GM23248 (cell line): ENCODE results near the gene TSPAN1. TPM values are rescaled to one million over a fixed set of nuclear protein-coding genes. Genes with fewer than 3 reads are reported as not detected.

Source experiments
- DNase-seq: peaks from one replicate; pipeline ENCODE4 v3.0.0-alpha.2; 2015
- H2AFZ ChIP-seq: fragments of 200-600 bp; sonication (generic); 2 replicates; pipeline ENCODE4 v1.6.1; 2016; ENCODE audit warnings: antibody characterized with exemption
- H3F3A ChIP-seq: fragments of 200-600 bp; sonication (generic); 2 replicates; pipeline ENCODE4 v1.6.1; 2016; ENCODE audit warnings: mild to moderate bottlenecking, antibody characterized with exemption, mixed run types; ENCODE audit not compliant: insufficient read depth
- H3K27ac ChIP-seq: fragments of 200-600 bp; sonication (generic); 2 replicates; pipeline ENCODE4 v1.5.1; 2016; ENCODE audit warnings: mild to moderate bottlenecking
- H3K27me3 ChIP-seq: fragments of 200-600 bp; sonication (generic); replicated peaks from 2 replicates; pipeline ENCODE4 v1.6.1; 2016; ENCODE audit warnings: mild to moderate bottlenecking; ENCODE audit not compliant: insufficient read depth
- H3K36me3 ChIP-seq: fragments of 200-600 bp; sonication (generic); 2 replicates; pipeline ENCODE4 v1.6.1; 2016; ENCODE audit warnings: low read depth, mild to moderate bottlenecking
- H3K4me1 ChIP-seq: fragments of 200-600 bp; sonication (generic); 2 replicates; pipeline ENCODE4 v1.6.1; 2016; ENCODE audit warnings: mild to moderate bottlenecking; ENCODE audit not compliant: insufficient read depth
- H3K4me2 ChIP-seq: fragments of 200-600 bp; sonication (generic); one replicate; pipeline ENCODE4 v1.6.1; 2016; ENCODE audit warnings: mild to moderate bottlenecking; ENCODE audit not compliant: unreplicated experiment
- H3K4me3 ChIP-seq: fragments of 200-600 bp; sonication (generic); 2 replicates; pipeline ENCODE4 v1.5.1; 2016; ENCODE audit warnings: mild to moderate bottlenecking
- H3K79me2 ChIP-seq: fragments of 200-600 bp; sonication (generic); 2 replicates; pipeline ENCODE4 v1.6.1; 2016; ENCODE audit warnings: mild to moderate bottlenecking; ENCODE audit not compliant: insufficient read depth
- H3K9ac ChIP-seq: fragments of 200-600 bp; sonication (generic); 2 replicates; pipeline ENCODE4 v1.6.1; 2016; ENCODE audit warnings: mild to moderate bottlenecking
- H3K9me2 ChIP-seq: fragments of 200-600 bp; sonication (generic); 2 replicates; pipeline ENCODE4 v1.6.1; 2016; ENCODE audit warnings: mixed run types, mild to moderate bottlenecking, moderate library complexity; ENCODE audit not compliant: insufficient read depth
- H3K9me3 ChIP-seq: fragments of 200-600 bp; sonication (generic); one replicate; pipeline ENCODE4 v1.6.1; 2017; ENCODE audit warnings: low read depth
- H4K20me1 ChIP-seq: fragments of 200-600 bp; sonication (generic); 2 replicates; pipeline ENCODE4 v1.6.0; 2016; ENCODE audit not compliant: insufficient read depth
- EZH2 ChIP-seq: fragments of 200-600 bp; sonication (generic); IDR thresholded peaks from 2 replicates; pipeline ENCODE4 v1.6.1; 2018; ENCODE audit warnings: antibody characterized with exemption, mild to moderate bottlenecking; ENCODE audit not compliant: insufficient read depth, poor library complexity, severe bottlenecking
- EZH2phosphoT487 ChIP-seq: fragments of 200-600 bp; sonication (generic); IDR thresholded peaks from 2 replicates; pipeline ENCODE4 v1.6.1; 2018; ENCODE audit warnings: antibody characterized with exemption, moderate library complexity, mild to moderate bottlenecking, low read depth; ENCODE audit not compliant: insufficient read depth
- WGBS, 2 experiments: methylation state at CpG; one replicate each; pipeline ENCODE4 v1.1.6; 2015 to 2017; ENCODE audit warnings: low lambda C conversion rate in 2 of 2, low coverage in 1 of 2; ENCODE audit errors: missing lambda C conversion rate in 2 of 2; 5-methylcytosine and 5-hydroxymethylcytosine counted together
- in situ Hi-C: fragments of 300-500 bp; cut with MboI; formaldehyde crosslinking; loops from 2 replicates; pipeline ENCODE4 v1.15.0; 2020
- polyA plus RNA-seq: library from polyadenylated mRNA; unstranded; fragments of >200 nt; fragmentation: Nextera tagmentation; extraction: Ambion mirVana; gene quantifications from 2 replicates; pipeline ENCODE4 v1.2.1, GENCODE V29; 2016
- total RNA-seq: library from RNA; depleted of rRNA; stranded (reverse); fragments of >200 nt; shearing (Covaris generic); gene quantifications from 2 replicates; pipeline ENCODE4 v1.2.3, GENCODE V29; 2014

The TSPAN1 gene
- total and polyA plus RNA-seq, 2 experiments from 2014 or later: 0.70 TPM; not detected in 1

DNA sequence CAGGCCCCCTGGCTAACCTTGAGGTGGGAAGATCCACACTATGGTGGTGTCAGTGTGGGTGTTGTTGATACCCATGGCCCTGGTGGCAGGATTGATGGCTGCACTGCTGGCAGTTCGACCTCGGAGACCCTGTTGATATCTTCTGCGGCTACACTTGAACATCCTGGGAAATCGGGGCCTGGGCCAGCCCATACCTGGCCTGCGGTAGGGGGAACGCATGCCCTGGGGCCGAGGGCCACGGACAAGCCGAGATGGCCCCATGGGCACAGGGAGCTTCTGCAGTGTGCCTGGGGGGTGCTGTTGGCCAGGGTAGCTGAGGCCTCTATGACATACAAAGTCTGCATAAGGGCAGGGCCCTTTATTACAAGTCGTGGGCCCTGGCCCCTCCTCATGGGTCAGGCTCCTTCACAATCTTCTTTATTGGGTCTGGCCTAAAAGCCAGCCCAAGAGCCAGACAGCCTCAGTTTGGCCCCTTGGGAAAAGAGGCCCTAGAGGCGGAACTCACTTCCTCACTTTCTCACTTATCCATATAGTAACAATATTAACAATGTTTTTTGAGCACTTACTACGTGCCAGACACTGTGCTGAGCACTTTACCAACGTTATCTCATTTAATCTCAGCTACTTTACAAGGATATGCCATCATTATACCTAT is 1.5 kb downstream of the TSPAN1 start, which contains the start of gene P3R3URF:
TSS of gene P3R3URF (minus strand) at position 278 of the 655 bp plus-strand sequence. CDS start at position 261, 17 bp downstream.
- TF ChIP-seq EZH2phosphoT487: no peak
- no peak for TF ChIP-seq EZH2
- Histone ChIP-seq H2AFZ (peak within 1 kb of the TSS; percentile 71), H3K27ac (no peak within 1 kb of the TSS), H3K9ac (no peak within 1 kb of the TSS), H3K27me3 (no peaks in the 10 kb centered on the region), H3K4me2 (no peak within 1 kb of the TSS), H3K9me2 (no peaks in the 10 kb centered on the region), H3K4me1 (peaks cover 24% of the 10 kb centered on the region), H4K20me1 (no peaks in the 10 kb centered on the region), H3K4me3 (no peak within 1 kb of the TSS), H3K9me3 (no peaks in the 10 kb centered on the region), H3K36me3 (no peaks in the 10 kb centered on the region), H3F3A (no peaks in the 10 kb centered on the region), H3K79me2 (no peaks in the 10 kb centered on the region)
- WGBS, 2 experiments: 91 to 92% methylated on average over 12 to 13 of the region's 13 CpGs
- no peak for DNase-seq
- in situ Hi-C loops: loop anchor here (5.0 kb wide), 1 partner anchor 139 kb away; no protein-coding TSS in a partner anchor

DNA sequence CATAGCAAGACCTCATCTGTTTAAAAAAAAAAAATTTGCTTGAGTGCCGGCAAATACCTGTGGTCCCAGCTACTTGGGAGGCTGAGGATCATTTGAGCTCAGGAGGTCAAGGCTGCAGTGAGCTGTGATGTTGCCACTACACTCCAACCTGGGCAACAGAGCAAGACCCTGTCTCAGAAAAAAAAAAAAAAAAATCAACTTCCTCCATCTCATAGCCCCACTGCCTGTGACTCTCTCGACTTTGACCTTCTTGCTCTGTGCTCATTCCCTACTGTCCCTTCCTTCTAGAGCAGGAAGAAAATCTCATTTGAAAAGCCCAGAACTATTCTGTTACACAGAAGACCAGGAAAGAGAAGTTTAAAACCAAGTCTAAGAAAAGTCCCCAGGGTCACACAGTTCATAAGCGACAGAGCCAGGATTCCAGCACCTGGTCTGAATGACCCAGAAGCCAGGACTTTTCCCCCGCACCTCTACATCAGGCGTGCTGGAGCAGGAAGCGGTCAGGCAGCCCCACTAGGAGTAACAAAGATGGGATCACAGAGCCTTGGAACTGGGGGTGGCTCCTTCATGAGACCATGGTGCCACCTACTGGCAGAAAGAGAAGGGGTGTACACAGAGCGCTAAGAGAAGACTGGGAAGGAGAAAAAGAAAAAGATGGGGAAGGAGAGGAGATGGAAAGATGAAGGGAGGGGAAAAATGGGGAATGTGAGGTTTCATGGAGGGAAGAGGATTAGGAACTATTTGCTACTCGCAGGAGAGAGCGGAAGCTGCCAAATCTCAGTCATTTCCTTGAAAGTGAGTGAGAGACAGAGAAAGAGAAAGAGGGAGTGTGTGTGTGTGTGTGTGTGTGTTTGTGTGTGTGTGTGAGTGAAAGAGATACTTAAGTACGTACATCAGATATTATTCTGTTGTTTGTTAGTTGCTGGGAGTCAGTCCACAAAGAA is 4.5 kb downstream of the TSPAN1 start:
- DNase-seq: peak; percentile 92
- Histone ChIP-seq H2AFZ (peak overlapping the region; percentile 87), H3F3A (peaks cover 12% of the 10 kb centered on the region), H3K9me3 (no peaks in the 10 kb centered on the region), H3K4me2 (peak overlapping the region; percentile 60), H3K4me3 (no peak overlapping the region), H3K27ac (no peak overlapping the region), H4K20me1 (no peaks in the 10 kb centered on the region), H3K4me1 (peaks cover 39% of the 10 kb centered on the region), H3K79me2 (no peaks in the 10 kb centered on the region), H3K36me3 (no peaks in the 10 kb centered on the region), H3K9me2 (no peaks in the 10 kb centered on the region), H3K9ac (peak overlapping the region; percentile 34; the same call in 1 of the 2 replicates), H3K27me3 (no peaks in the 10 kb centered on the region)
- no peak for TF ChIP-seq EZH2phosphoT487
- TF ChIP-seq EZH2: no peak
- in situ Hi-C loops: loop anchor here (5.0 kb wide), 1 partner anchor 142 kb away; no protein-coding TSS in a partner anchor
- WGBS, 2 experiments: 15 to 16% methylated on average over 10 of the region's 10 CpGs

DNA sequence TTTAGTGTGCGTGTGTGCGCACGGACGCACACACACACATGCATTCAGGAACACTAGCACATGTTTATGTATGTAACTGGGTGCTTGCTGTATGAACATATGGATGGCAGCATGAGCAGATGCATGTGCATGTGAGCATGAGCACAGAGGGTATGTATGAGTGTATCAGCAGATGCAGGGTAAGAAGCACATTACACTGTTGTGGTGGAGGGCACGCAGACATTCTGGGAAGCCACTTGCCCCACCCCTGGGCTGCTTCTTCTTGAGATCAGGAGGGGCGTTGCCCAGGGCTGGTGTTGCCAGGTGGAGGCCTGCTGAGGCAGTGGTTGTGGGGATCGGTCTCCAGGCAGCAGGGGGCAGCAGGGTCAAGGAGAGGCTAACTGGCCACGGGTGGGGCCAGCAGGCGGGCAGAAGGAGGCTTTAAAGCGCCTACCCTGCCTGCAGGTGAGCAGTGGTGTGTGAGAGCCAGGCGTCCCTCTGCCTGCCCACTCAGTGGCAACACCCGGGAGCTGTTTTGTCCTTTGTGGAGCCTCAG is 5.3 kb downstream of the TSPAN1 start:
- no peak overlapping the region for H3K4me2 ChIP-seq

More for the DNA sequence above, 5.3 kb downstream of the TSPAN1 start:
- no peaks in the 10 kb centered on the region for H3K79me2 ChIP-seq
- in situ Hi-C loops: no loop called here
- no peaks in the 10 kb centered on the region for H3K27me3 ChIP-seq
- H3K27ac ChIP-seq: no peak overlapping the region
- WGBS, 2 experiments: 55 to 60% methylated on average over 12 of the region's 12 CpGs
- H3K9me3 ChIP-seq: no peaks in the 10 kb centered on the region
- no peak overlapping the region for H3K4me3 ChIP-seq
- no peak overlapping the region for H3K9ac ChIP-seq
- TF ChIP-seq EZH2: no peak
- no peak for DNase-seq
- no peaks in the 10 kb centered on the region for H3K9me2 ChIP-seq
- peaks cover 32% of the 10 kb centered on the region for H3K4me1 ChIP-seq
- H3F3A ChIP-seq: peaks cover 14% of the 10 kb centered on the region
- H3K36me3 ChIP-seq: no peaks in the 10 kb centered on the region
- no peaks in the 10 kb centered on the region for H4K20me1 ChIP-seq
- no peak overlapping the region for H2AFZ ChIP-seq
